ELR (cell line): ENCODE measurements around the gene PRSS33.

Experiments
- DNase-seq: peaks from one replicate; pipeline ENCODE4 v3.0.0-alpha.2; 2015; ENCODE audit warnings: low read depth

The PRSS33 gene

DNA sequence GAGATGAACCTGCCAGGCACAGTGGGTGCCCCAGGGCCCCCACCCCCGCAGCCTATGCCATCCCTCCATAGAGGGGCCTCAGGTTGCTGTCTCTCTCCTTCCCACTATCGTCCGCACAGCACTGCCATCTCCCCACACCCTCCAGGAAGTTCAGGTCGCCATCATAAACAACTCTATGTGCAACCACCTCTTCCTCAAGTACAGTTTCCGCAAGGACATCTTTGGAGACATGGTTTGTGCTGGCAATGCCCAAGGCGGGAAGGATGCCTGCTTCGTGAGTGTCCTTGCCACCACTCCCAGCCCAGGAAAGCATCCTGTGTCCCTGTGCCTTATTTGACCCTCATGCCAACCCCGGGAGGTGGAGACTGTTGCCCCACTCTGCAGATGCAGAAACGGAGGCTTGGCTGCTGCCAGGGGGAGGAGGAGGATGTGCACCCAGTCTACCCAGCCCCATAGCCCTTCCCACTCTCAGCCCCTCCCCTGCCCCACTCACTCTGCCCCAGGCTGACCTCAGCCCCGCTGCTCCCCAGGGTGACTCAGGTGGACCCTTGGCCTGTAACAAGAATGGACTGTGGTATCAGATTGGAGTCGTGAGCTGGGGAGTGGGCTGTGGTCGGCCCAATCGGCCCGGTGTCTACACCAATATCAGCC lies 33.6 kb upstream of the PRSS33 start:
- no peak for DNase-seq

DNA sequence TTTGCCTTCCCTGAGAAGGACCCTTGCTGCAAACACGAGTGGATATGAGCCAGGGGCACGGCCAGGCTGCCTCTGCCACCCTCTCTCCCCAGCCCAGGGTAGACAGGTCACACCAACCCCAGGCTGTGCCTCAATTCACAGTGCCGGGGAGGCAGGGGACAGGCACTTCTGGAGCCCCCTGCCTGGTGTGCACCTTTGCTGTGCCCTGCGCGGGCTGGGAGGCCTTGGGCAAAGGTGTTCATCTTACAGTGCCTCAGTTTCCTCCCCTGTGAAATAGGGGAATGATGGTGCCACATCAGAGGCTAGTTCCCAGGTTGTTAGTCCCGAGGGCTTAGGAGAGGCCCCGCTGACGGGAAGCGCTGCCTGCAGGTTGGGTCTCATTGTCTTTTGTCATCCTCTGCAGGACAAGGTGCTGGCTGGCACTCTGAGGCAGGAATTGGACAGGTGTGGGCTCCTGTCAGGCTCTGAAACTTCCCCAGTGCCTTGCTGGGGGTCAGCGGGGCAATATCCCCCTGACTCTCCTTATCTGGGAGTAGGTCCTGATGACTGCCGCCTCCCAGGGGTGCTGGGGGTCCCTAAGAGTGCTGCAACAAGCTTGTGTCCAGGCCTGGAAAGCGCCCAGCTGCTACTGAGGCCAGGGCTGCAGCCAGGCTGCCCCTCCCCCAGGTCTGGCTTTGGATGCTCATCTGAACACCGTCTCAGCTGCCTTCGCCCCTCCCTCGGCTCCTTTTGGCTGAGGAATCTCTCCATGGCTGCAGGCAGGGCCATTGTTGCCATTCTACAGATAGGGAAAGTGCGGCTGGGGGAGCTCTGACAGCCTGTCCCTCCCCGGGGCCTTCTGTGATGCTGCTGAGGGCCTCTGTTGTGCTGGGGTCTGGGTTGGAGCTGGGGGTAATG lies 32.8 kb upstream of the PRSS33 start:
- DNase-seq = no peak

GRCh38 chr16:2819179-2819938 lies 32.0 kb upstream of the PRSS33 start:
- no peak for DNase-seq

DNA sequence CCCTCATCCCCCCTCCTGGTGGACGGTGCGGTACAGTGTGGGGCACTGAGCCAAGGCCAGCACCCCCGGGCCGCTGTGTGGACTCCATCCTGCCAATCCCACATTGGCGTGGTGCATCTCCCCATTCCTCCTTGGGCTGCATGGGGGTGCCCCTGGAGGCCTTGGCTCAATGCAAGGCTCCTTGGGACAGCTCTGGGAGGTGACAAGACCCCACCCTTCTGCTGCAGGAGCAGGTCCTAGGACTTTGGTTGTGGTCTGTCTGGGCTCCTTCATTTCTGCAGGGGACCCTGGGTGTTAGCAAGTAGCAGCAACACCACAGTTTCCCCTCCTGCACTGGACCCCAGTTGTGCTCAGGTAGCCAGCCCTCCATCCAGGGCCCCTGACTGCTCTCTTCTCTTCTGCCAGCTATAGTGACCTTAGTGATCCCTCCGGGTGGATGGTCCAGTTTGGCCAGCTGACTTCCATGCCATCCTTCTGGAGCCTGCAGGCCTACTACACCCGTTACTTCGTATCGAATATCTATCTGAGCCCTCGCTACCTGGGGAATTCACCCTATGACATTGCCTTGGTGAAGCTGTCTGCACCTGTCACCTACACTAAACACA lies 31.0 kb upstream of the PRSS33 start:
- DNase-seq = no peak

- no peak for DNase-seq
Measured at GRCh38 chr16:2817340-2818271, 30.2 kb upstream of the PRSS33 start.

- no peak for DNase-seq
Measured at GRCh38 chr16:2816751-2817339, 29.5 kb upstream of the PRSS33 start, which contains the start of gene PRSS21. Gene PRSS21, plus strand, starts transcription at chr16:2817237. Its CDS starts 32 bp downstream, at chr16:2817269.

GRCh38 chr16:2815299-2815771 lies 28.0 kb upstream of the PRSS33 start:
- no peak for DNase-seq

GRCh38 chr16:2814551-2815298 lies 27.4 kb upstream of the PRSS33 start:
- no peak for DNase-seq

GRCh38 chr16:2813771-2814221 lies 26.4 kb upstream of the PRSS33 start:
- no peak for DNase-seq

- DNase-seq = no peak
Measured at GRCh38 chr16:2811703-2812471, 24.5 kb upstream of the PRSS33 start.

GRCh38 chr16:2810651-2811050 lies 23.3 kb upstream of the PRSS33 start:
- no peak for DNase-seq

GRCh38 chr16:2809149-2809760 lies 21.9 kb upstream of the PRSS33 start:
- no peak for DNase-seq

DNA sequence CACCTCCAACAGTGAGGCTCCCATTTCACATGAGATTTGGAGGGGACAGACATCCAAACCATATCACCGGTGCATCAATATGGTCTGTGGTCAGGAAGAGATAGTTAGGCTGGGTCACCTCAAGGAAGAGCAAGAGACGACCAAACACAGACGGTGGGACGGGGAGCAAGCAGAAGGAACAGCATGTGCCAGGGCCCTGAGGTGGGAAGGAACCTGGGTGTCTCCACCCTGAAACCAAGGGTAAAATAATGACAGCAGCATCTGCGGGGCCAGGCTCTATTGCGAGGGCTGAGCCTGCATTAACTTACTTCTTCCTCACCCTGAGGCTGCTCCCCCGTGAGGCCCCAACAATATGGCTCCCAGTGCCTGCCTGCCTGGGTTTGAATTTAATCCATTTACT lies 20.8 kb upstream of the PRSS33 start:
- no peak for DNase-seq

GRCh38 chr16:2806286-2806685 lies 18.9 kb upstream of the PRSS33 start:
- no peak for DNase-seq

DNA sequence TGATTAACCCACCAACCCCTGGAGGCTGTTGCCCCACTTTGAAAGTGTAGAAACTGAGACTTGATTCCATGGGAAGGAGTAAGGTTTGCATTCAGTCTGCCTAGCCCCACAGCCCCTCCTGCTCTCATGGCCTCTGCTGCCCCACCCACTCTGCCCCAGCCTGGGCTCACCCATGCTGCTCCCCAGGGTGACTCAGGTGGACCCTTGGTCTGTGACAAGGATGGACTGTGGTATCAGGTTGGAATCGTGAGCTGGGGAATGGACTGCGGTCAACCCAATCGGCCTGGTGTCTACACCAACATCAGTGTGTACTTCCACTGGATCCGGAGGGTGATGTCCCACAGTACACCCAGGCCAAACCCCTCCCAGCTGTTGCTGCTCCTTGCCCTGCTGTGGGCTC lies 17.4 kb upstream of the PRSS33 start:
- no peak for DNase-seq

DNA sequence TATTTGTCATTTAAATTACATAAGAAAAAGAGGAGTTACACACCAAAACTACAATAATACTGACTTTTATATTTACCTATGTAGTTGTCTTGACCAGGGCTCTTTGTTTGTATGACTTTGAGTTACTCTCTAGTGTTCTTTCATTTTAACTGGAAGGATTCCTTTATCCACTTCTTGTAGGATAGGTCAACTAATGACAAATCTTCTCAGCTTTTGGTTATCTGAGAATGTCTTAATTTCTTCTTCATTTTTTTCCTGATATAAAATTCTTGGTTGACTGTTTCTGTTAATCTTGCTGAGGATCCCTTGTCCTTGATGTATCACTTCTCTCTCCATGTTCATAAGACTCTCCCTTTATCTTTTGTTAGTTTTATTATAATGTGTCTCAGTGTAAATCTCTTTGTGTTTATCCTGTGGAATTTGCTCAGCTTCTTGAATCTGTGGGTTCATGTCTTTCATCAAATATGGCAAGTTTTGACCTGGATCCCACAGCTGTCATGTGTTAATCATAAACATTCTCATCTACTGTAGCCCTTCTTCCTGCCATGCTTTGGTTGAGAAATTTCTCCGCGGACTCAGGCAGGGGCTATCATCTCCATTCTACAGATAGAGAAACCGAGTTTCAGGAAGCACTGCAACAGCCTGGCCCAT lies 16.3 kb upstream of the PRSS33 start:
- DNase-seq = no peak

DNA sequence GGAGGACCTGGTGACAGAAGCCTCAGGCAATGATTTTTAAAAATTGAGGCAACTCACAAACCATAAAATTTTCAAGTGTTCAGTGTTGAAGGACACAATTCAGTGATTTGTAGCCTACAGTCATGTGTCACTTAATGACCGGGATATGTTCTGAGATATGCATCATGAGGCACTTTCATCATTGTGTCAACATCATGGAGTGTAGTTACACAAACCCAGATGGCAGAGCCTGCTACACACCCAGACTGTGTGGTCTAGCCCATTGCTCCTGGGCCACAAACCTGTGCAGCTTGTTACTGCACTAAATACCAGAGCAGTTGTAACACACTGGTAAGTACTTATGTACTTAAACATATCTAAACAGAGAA lies 12.5 kb upstream of the PRSS33 start:
- no peak for DNase-seq
